Activated CD8-positive, alpha-beta memory T cell treated with anti-CD3 and anti-CD28 coated beads, Interleukin-2, amount 50 U/mL, for 1 hour (primary cell): Measurements from ENCODE around the gene KRT78.

Experiments
- DNase-seq: peaks from one replicate; pipeline ENCODE4 v3.0.0-alpha.2; 2020; ENCODE audit errors: extremely low read depth

Gene KRT78

DNA sequence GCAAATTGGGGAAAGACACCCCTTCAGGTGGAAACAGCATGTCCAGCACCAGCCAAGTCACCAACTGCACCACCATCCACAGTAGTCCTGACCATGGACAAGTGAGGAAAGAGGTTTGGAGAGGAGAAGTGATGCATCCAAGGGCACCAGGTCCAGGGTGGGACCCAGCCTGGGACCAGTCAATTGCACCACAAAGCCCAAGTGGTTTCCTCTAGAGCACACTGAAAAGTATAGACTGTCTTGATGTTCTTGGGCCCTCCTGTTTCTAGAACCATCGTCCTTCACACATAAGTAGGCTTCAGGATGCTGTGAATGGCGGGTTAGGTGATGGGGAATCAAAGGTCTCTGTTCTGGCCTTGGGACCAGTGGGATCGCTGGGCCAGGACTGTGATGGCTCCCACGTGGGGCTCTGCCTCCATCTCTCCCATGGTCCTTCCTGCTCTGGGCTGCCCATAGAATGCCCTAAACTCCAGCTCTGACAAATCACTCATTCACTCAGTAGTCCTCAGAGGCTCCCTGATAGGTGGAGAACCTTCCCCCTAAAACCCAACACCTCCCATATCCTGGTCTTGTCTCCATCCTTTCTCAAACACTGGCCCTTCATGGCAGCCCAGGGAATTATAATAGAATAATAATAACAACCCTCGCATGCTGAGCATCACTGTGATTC lies 23.9 kb downstream of the KRT78 start:
- no peak for DNase-seq

DNA sequence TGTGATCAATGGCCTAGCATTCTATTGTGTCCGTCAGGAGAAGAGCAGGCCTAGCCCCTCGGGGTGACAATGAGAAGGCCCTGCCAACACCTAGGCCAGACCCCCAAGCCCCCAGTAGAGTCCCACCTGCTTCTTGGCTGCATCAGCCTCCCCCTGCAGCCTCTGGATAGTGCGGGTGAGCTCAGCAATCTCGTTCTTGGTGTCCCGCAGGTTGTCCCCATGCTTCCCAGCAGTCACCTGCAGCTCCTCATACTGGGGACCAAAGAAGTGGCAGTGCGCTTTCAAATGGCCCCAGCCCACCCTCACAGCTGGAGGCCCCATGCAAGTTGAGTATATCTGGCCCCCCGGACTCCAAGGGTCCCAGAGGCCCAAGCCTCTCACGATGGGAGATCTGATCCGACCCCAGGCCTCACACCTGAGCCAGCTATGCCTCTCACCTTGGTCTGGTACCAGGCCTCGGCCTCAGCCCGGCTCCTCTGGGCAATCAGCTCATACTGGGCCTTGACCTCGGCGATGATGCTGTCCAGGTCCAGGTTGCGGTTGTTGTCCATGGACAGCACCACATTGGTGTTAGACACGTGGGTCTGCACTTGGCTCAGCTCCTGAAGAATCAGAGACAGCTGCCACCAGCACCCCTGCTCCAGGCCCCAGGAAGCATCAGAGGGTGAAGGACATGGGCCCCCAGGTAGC lies 24.9 kb downstream of the KRT78 start:
- no peak for DNase-seq

DNA sequence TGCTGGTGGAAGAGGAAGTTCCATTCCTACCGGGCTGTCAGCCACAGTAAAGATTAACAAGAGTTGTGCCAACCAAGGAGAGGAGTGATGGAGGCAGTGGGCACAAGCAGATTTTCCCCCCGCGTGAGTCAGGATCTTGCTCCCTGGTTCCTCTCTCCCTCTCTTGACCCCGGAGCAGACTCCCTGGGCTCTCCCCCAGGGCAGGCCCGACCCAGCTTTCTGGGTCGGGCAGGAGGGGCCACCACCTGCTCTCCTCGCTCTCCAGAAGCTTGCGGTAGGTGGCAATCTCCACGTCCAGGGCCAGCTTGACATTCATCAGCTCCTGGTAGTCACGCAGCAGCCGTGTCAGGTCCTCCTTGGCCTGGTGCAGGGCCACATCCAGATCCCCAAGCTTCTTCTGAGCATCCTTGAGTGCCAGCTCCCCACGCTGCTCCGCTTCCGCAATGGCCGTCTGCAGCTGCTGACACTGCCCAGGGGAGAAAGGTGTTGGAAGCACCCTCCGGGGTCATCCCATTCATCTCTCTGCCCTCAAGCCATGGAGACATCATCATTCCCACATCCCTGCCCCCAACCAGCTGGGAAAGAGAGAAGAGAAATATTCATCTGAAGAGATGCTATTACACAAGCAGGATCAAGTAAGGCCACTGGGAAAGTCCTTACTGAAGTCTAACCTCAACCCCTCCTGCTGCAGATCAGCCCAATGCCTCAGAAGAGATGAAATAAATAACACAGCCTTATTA lies 25.9 kb downstream of the KRT78 start:
- no peak for DNase-seq

DNA sequence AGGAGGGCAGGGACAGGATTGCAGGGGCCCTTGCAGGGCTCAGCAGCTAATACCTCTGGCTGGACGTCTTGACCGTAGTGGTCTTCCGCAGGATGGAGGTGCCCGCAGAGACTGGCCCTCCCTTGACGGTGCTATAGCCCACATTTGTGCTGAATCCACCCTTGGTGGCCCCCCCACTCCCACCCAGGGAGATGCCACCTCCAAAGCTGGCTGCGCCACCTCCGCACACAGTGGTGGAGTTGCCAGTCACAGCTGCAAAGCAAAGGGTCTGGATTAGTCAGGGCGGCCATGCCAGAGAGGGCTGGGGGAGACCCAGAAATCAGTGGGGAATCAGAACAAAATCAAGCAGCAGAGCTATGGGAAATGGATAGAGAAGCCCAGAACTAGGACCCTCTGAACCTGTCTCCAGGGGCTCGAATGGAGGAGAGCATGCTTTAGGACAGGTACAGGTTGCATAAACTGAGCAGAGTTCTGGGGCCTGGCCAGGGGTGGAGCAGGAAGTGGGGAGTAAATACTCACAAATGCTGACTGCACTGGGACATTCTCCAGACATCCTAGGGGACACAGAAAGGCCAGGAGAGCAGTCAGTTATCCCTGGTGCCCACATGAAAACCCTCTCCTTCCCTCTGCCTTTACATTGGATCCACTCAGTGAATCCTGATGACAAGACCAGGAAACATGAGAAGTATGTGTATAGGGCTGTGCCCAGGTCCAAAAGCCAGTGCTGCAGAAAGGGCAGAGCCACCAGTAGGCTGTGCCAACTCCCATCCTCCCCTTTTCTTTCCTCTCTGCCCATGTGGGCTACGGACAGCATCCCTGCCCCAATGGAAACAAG lies 26.8 kb downstream of the KRT78 start:
- DNase-seq = no peak

DNA sequence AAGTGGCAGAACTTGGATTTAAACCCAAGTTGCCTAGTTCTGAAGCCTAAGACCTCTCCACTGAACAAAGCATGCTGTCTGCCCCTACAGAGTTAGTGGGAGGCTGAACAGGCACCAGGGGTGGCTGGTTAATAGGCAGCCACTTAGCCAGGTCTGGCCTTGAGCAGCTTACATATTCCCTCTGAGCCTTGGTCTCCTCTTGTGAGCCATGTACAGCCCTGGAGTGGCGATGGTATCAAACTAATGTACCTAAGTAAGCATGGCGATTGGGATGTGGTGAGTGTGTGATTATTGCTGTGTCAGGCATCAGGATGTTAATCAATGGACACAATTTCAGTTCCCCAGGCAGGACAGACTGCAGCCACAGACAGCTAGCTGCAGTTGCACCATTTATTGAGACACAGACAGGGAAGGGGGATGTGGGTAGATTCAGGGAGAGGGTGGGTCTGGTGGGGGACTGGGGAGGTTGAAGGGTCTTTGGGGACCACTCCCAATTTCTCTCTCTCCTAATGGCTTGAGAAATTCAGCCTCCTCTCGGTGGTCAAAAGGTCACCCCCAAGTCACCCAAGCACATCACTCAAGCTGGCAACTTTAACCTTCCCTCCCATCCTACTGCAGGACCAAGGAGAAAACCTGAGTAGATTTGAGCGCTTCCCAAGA lies 27.6 kb downstream of the KRT78 start:
- DNase-seq = no peak

DNA sequence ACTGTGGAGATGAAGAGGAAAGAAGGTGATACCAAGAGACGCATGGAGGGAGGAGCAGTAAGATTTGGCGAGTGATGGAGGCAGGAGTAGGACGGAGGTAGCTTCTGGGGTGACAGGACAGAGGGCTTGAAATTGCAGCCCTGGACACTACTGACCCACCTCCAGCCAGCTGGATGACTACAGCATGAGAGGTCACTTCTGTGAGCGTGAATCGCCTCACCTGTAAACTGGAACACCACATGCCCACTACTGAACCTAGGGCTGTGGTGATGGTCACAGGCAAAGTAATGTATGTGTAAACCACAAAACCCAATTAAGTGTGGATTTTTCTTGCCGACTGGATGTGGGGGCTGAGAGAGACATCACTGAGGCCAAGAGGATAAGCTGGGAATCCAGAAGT lies 28.3 kb downstream of the KRT78 start:
- DNase-seq = no peak

DNA sequence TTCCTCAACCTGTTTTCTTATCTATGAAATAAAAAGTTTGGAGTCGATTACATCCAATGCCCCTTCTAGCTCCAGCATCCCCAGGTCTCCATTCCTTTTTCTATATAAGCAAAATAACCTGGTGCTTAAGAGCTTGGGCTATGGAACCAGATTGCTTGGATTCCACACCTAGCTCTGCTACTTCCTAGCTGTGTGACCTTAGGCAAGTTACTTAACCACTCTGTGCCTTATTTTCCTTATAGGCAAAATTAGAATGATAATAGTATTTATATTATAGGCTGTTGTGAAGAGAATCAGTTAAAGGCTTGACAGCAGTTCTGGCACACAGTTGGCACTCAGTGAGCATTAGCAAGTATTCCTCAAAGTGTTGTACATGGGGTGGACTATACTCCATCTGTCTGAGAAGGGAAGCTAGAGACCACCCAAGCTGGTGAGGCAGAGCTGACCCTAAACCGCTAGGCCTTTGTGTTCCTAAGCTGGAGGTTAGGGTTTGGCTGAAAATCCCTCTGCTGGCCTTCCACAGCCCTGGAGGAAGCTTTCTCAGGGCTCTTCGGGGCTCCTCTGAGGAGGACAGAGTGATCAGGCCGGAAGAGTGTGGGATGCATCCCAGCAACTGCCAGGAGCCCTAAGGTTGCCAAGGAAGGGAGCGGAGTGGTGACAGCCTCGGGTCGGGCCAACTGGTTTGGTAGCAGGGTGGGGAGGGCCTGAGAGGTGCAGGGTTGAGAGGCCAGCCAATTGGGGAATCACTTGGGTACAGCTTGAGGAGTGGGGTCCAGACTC lies 28.9 kb downstream of the KRT78 start:
- no peak for DNase-seq

DNA sequence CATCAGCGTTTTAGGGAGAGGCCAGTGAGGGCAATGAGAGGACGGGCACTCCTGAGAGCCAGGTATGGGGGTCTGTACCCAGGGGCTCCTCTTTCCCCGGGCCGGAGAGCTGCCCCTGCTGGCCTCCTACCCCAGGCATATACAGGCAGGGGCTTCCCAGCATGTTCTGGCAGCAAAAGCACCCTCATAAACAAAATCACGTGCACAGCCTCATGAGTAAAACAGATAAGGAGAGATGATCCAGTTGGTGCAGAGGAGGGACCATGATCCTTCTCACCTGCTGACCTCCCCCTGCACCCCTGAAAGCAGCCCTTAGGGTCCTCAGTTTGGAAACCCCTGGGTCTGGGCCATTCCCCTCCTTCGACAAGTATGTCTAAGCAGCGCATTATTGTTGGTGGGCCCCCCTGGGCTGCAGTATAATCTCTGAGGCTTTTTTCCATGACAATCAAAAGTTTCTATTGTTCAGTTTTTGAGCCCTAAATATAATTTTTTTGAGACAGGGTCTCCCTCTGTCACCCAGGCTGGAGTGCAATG lies 29.8 kb downstream of the KRT78 start:
- DNase-seq = no peak

DNA sequence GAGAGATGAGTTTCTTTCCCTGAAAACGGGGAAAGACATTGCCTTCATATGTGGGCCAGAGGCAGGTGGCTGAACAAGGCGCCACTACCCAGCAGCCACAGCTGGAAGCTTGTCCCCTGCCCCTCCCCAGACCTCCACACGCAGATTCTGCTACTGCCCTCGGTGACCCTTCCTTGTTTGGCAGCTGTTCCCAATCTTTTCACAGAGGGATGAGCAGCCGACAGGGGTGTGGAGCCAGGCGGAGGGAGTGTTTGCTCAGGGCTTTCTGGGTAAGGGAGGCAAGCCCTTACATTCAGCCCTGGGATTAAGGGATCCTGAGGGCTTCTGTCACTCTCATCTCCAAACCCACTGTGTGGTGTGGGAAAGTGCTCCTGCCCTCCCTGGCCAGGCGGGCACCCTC lies 30.4 kb downstream of the KRT78 start:
- DNase-seq = no peak

DNA sequence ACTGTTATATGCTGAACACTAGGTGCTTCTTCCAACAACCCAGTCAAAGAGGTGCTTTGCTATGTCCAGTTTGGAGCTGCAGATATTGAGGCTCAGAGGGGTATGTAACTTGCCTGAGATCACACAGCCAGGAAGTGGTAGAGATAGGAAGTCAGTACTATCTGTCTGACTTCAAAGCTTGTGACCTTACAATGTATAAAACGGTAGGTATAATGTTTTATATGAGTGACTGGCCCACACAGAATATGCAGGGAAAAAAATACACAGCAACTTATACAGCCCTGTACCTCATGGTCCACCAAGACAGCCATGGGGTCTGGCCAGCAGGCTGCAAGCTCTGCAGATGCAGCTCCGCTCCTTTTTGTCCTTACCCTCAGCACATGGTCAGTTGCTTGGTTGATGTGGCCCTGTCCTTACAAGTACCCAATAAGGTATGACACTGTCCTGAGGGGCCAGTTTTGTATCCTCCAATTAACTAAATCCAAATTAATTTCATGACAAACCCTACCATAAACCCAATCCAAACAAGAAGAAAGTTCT lies 31.0 kb downstream of the KRT78 start:
- no peak for DNase-seq

DNA sequence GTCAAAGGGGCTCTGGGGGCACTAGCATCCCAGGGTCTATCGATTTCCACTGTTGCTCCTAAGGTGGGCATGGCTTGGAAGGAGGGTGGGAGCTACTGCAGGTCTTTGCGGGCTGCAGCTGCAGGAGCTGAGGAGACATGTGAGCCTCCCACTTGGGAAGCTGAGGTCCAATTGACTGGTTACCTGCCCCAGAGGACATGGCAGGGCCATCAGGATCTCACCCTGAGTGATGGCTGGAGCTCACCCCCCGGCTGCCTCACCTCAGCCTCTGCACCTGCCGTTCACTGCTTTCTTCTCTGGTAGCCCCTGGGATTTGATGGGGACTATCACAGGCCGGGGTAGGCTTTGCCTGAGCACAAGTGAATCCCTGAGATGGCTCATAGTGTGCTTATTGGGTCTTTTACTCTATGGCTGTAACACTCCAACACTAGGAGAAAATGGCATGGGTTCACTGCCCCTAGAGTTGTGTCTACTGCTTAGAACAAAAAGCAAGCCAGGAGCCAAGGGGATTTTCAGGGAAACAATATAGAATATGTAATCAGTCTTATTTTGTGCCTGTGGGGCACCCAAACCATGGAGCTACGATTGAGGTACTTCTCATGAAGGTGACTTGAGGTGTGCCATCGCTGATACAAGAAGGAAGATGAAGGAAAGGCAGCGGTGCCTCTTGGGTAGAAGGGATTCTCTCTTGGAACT lies 31.6 kb downstream of the KRT78 start:
- no peak for DNase-seq

DNA sequence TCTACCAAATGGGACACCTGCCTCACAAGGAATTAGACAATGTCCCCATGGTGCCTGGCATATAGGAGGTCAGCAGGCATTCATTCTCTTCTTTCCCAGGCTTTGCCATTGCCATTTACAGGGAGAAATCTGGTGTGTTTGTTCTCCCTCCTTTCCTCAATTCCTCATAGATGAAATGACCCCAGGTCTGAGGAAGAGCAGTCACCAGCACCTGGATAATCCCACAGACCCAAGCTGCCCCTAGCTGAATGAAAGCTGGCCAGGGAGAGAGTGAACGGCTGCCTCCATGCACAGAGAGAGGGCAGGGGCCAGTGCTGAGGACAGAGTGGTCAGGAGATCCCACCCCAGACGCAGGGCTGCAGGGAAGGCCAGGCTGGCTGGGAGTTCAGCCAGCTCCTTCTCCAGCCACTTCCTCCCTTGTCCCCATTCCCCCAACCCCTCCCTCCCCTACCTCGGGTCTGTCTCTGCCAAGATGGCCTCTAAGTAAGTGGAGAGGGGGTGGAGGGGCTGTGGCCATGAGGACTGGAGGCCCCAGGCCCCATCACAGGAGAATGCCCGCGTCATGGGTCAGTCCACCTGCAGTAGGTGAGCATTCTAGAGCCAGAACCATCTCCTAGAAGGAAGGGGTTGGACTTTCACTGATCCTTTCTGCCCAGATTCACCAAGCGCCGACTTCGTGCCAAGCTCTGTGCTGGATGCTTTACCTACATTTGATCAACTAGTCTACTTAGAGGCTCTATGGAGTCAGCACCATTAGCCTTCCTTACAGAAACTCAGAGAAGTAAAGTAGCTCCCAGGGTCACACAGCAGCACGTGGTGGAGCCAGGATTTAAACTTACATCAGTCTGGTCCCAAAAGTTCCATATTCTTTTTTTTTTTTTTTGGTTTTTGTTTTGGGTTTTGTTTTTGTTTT lies 32.9 kb downstream of the KRT78 start:
- no peak for DNase-seq

DNA sequence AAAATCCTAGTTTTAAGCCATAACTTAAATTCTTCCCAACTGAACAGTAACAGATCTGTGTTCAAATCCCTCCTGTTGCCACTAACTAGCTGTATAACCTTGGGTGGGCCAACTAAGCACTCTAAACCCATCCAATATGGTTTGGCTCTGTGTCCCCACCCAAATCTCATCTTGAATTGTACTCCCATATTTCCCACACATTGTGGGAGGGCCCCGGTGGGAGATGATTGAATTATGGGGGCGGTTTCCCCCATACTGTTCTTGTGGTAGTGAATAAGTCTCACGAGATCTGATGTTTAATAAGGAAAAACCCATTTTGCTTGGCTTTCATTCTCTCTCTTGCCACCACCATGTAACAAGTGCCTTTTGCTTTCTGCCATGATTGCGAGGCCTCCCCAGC lies 33.6 kb downstream of the KRT78 start:
- no peak for DNase-seq

DNA sequence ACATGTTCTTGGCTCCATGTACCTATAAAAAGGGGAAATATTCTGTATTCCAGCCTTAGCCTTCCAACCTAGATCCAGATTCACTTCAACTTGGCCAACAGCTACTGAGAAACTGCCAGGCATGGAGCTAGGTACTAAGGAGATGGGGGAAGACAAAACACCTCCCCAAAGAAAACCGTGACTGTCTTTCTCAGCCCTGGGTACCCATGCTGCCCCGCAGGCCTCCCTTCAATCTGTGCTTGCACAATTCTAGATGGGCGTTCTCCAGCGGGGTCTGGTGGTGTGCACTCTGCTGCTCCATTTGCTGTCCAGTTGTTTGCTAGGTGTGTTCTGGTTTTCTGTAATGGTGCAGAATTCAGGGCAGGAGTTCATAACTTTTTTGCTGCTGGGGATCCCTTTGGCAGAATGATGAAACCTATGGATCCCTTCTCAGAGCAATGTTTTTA lies 34.1 kb downstream of the KRT78 start:
- DNase-seq = no peak

DNA sequence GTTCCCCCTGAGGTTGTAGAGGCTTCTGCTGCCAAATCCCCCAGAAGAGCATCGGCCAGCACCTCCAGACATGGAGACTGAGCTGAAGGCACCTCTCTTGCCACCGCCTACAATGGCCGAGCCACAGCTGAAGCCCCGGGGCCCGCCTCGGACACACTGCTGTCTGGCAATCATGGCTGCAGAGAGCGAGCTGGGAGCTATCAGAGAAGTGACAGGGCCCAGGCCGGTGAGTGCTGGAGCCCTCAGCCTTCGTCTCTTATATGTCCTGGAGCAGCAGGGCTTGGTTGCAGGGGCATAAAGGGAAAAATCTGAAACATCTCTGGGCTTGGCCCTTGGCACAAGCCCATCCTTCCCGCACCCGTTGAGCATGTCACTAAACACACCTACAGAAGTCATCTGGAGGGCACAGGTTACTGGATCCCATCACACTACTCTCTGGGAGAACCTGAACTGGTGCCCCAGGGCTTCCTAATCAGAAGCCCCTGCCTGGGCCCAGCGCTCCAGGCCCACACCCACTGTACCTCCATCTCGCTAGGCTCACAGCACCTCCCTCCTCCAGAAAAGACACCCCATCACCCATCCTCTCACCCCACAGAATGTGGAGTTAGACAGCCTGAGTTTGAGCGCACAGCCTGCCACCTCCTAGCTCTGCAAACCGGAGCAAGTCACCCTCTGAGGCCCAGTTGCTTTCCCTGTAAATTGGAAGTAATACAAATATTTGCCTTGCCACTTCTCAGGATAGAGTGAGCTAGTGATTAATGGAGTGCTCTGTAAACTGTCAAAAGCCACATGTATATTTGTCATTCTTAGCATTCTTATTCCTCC lies 34.7 kb downstream of the KRT78 start, which contains the start of gene KRT4:
TSS of gene KRT4 (minus strand) at position 232 of the 825 bp plus-strand sequence. CDS start at position 174, 58 bp downstream.
- DNase-seq = no peak

DNA sequence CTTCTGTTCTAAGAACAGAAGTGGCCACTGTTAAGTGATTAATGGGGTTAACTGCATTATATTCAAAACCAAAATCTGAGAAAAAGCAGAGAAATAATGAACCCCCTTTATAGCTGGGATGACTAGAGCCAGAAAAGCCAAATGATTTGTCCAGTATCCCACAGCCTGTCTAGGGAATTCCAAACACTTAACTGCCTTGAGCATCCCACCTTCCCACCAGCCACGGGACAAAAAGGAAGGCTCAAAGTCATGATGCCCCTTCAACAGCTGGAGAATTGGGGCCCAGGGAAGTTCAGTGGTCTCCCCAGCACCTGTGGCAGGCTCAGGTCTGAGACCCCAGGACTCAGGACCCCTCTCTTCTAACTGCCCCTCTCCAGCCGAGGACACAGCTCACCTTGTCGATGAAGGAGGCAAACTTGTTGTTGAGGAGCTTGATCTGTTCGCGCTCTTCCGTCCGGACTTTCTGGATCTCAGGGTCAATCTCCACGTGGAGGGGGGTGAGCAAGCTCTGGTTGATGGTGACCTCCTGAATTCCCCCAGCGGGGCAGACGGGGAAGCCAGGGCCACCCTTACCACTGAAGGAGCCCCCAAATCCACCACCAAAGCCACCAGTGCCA lies 35.5 kb downstream of the KRT78 start:
- no peak for DNase-seq

DNA sequence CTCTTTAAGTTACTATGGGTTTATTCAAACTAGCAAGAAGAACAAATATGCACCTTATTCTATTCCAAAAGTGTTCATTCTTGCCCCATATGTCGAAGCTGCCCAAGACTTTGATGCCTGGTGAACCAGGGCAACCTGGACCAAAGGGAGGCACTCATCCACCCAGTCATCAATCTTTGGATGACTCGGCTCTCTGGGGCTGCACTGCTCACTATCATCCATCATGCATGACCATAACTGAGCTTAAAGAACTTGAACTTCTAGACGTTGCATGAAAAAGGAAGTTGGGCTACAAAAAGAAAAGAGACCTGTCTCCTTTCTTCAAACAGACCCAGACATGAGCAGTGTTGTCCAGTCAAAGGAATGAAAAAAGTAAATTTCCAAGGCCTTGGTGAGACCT lies 36.0 kb downstream of the KRT78 start:
- DNase-seq = no peak
